Effector CD8-positive, alpha-beta T cell (primary cell): ENCODE data around the gene GAS5.
"Not testable (repeated sequence)": the region's sequence is repeated elsewhere in the genome, so short reads cannot be mapped to it uniquely, and the experiment has no call there.

Experiments
- DNase-seq: peaks from one replicate; lab custom pipeline; 2025; lab: John Stamatoyannopoulos, UW

GAS5 gene

GRCh38 chr1:173869021-173869359 is 1.2 kb upstream of the GAS5 start:
- no peak for DNase-seq

GRCh38 chr1:173868266-173869020 is 654 bp upstream of the GAS5 start, which contains the start of gene ZBTB37:
TSS of gene ZBTB37 (plus strand) at chr1:173868380. CDS start at chr1:173870226, 1,846 bp downstream.
- peak; percentile 84 for DNase-seq

- no peak for DNase-seq
Measured at GRCh38 chr1:173867141-173867752, 542 bp downstream of the GAS5 start.

GRCh38 chr1:173866413-173867115 is 1.2 kb downstream of the GAS5 start:
- no peak for DNase-seq

- DNase-seq, result no peak
Measured at GRCh38 chr1:173865468-173866164, 2.2 kb downstream of the GAS5 start.

- DNase-seq, result no peak
Measured at GRCh38 chr1:173864179-173864867, 3.5 kb downstream of the GAS5 start.

GRCh38 chr1:173863224-173864161 is 4.3 kb downstream of the GAS5 start:
- no peak for DNase-seq

GRCh38 chr1:173862769-173863223 is 5.0 kb downstream of the GAS5 start:
- no peak for DNase-seq

GRCh38 chr1:173862146-173862768 is 5.5 kb downstream of the GAS5 start:
- DNase-seq, result not testable (repeated sequence)

GRCh38 chr1:173861731-173862145 is 6.1 kb downstream of the GAS5 start:
- DNase-seq, result no peak

- DNase-seq, result no peak
Measured at GRCh38 chr1:173860065-173860464, 7.7 kb downstream of the GAS5 start.

GRCh38 chr1:173859547-173859946 is 8.2 kb downstream of the GAS5 start:
- DNase-seq, result not testable (repeated sequence)

- no peak for DNase-seq
Measured at GRCh38 chr1:173857363-173857917, 10.3 kb downstream of the GAS5 start.

GRCh38 chr1:173856903-173857302 is 10.9 kb downstream of the GAS5 start:
- no peak for DNase-seq

GRCh38 chr1:173856014-173856413 is 11.8 kb downstream of the GAS5 start:
- no peak for DNase-seq

- DNase-seq, result no peak
Measured at GRCh38 chr1:173853074-173853473, 14.7 kb downstream of the GAS5 start.

- no peak for DNase-seq
Measured at GRCh38 chr1:173852105-173852504, 15.7 kb downstream of the GAS5 start.

GRCh38 chr1:173832748-173833147 is 35.0 kb downstream of the GAS5 start:
- DNase-seq, result no peak

GRCh38 chr1:173827611-173828010 is 40.2 kb downstream of the GAS5 start:
- DNase-seq, result no peak
